CD14-positive monocyte (primary cell): Measurements from ENCODE around the gene BNC2. TPM values are rescaled to one million over a fixed set of nuclear protein-coding genes. Genes with fewer than 3 reads are reported as not detected.

Source experiments
- DNase-seq, 3 donors: peaks; one replicate each; pipeline ENCODE4 v3.0.0-alpha.2; 2011 to 2022
- H2AFZ ChIP-seq: 2 replicates; pipeline ENCODE4 v1.6.0; 2012; ENCODE audit warnings: mild to moderate bottlenecking, low read depth, low read length, inconsistent platforms; ENCODE audit not compliant: insufficient read depth, poor library complexity, severe bottlenecking
- H3K27ac ChIP-seq, 2 donors: 1 replicate in 1 of 2; 2 replicates in 1 of 2; pipeline ENCODE4 v1.5.1; 2012 to 2013; ENCODE audit warnings: low read length in 2 of 2, control low read depth in 1 of 2, inconsistent platforms in 1 of 2, low read depth in 1 of 2, mild to moderate bottlenecking in 1 of 2
- H3K27me3 ChIP-seq, 2 donors: one replicate each; pipeline versions ENCODE4 v1.6.0 to v1.6.1; 2011 to 2013; ENCODE audit warnings: low read length in 2 of 2; ENCODE audit not compliant: control insufficient read depth in 2 of 2, insufficient read depth in 2 of 2
- H3K36me3 ChIP-seq, 2 donors: replicated peaks in 1 of 2; 1 replicate in 1 of 2; 2 replicates in 1 of 2; pipeline versions ENCODE4 v1.5.1 to v1.6.1; 2012 to 2013; ENCODE audit warnings: low read length in 2 of 2, control low read depth in 1 of 2, inconsistent platforms in 1 of 2, mild to moderate bottlenecking in 1 of 2; ENCODE audit not compliant: insufficient read depth in 2 of 2, control insufficient read depth in 1 of 2
- H3K4me1 ChIP-seq, 2 donors: 1 replicate in 1 of 2; 2 replicates in 1 of 2; pipeline versions ENCODE4 v1.5.1 to v1.6.1; 2012 to 2013; ENCODE audit warnings: low read length in 2 of 2, control low read depth in 1 of 2, inconsistent platforms in 1 of 2, mild to moderate bottlenecking in 1 of 2, moderate library complexity in 1 of 2; ENCODE audit not compliant: insufficient read depth in 2 of 2, control insufficient read depth in 1 of 2
- H3K4me2 ChIP-seq: replicated peaks from 2 replicates; pipeline ENCODE3; 2012; ENCODE audit warnings: low read length, moderate library complexity, mild to moderate bottlenecking; ENCODE audit not compliant: poor library complexity, severe bottlenecking; ENCODE audit errors: extremely low read depth
- H3K4me3 ChIP-seq, 3 experiments: fragments of 200-600 bp in 1 of 3; sonication (generic) in 1 of 3; replicated peaks in 1 of 3; 1 replicate in 2 of 3; 2 replicates in 1 of 3; pipeline ENCODE4 v1.5.1; 2011 to 2013; ENCODE audit warnings: low read length in 3 of 3, mild to moderate bottlenecking in 3 of 3, control low read depth in 2 of 3, low read depth in 2 of 3, inconsistent platforms in 1 of 3, moderate library complexity in 1 of 3
- H3K79me2 ChIP-seq: 2 replicates; pipeline ENCODE4 v1.6.0; 2012; ENCODE audit warnings: mild to moderate bottlenecking, control low read depth, inconsistent platforms, low read length, moderate library complexity; ENCODE audit not compliant: insufficient read depth
- H3K9ac ChIP-seq: 2 replicates; pipeline ENCODE4 v1.6.0; 2017; ENCODE audit warnings: low read length, mild to moderate bottlenecking; ENCODE audit not compliant: insufficient read depth, poor library complexity, severe bottlenecking
- H3K9me3 ChIP-seq, 2 donors: replicated peaks in 1 of 2; 1 replicate in 1 of 2; 2 replicates in 1 of 2; pipeline versions ENCODE4 v1.5.1 to v1.6.1; 2012 to 2013; ENCODE audit warnings: low read length in 2 of 2, control low read depth in 1 of 2; ENCODE audit not compliant: control insufficient read depth in 1 of 2, insufficient read depth in 1 of 2
- H4K20me1 ChIP-seq: 2 replicates; pipeline ENCODE4 v1.6.0; 2012; ENCODE audit warnings: mild to moderate bottlenecking, low read length, control low read depth, moderate library complexity; ENCODE audit not compliant: insufficient read depth
- H3K27ac Mint-ChIP-seq, 7 donors: one replicate each; pipeline ENCODE4 v1.8.0; 2020; ENCODE audit warnings: mild to moderate bottlenecking in 7 of 7, mixed read lengths in 7 of 7, moderate library complexity in 6 of 7, inconsistent platforms in 2 of 7
- H3K27me3 Mint-ChIP-seq, 3 donors: one replicate each; pipeline ENCODE4 v1.8.0; 2021 to 2022; ENCODE audit warnings: low read depth in 3 of 3, mild to moderate bottlenecking in 3 of 3, mixed read lengths in 3 of 3, moderate library complexity in 3 of 3, inconsistent platforms in 1 of 3
- H3K36me3 Mint-ChIP-seq, 2 donors: one replicate each; pipeline ENCODE4 v1.8.0; 2020; ENCODE audit warnings: mixed read lengths in 2 of 2, inconsistent platforms in 1 of 2, mild to moderate bottlenecking in 1 of 2
- H3K4me1 Mint-ChIP-seq: one replicate; pipeline ENCODE4 v1.8.0; 2020; ENCODE audit warnings: mild to moderate bottlenecking, mixed read lengths
- H3K4me3 Mint-ChIP-seq, 2 donors: one replicate each; pipeline ENCODE4 v1.8.0; 2020; ENCODE audit warnings: mild to moderate bottlenecking in 2 of 2, mixed read lengths in 2 of 2, moderate library complexity in 1 of 2
- H3K9me3 Mint-ChIP-seq, 7 donors: one replicate each; pipeline ENCODE4 v1.8.0; 2020 to 2022; ENCODE audit warnings: mixed read lengths in 7 of 7, mild to moderate bottlenecking in 6 of 7, moderate library complexity in 6 of 7, inconsistent platforms in 2 of 7
- WGBS: methylation state at CpG from one replicate; pipeline ENCODE4 v1.1.5; 2013; ENCODE audit warnings: missing lambda C conversion rate; ENCODE audit not compliant: insufficient coverage; 5-methylcytosine and 5-hydroxymethylcytosine counted together
- intact Hi-C, 2 donors: fragments of 100-400 bp; cut with micrococcal nuclease; formaldehyde crosslinking; loops; one replicate each; pipeline versions ENCODE4 v1.15.0 to v1.15.1; 2023
- polyA plus RNA-seq, 3 donors: library from polyadenylated mRNA; depleted of rRNA in 1 of 3; unstranded in 2 of 3; stranded (reverse) in 1 of 3; fragments of 300-500 nt in 2 of 3; fragments of >200 nt in 1 of 3; fragmentation: Illumina TruSeq in 2 of 3; gene quantifications; 1 replicate in 2 of 3; 2 replicates in 1 of 3; pipeline ENCODE4 v1.2.3, GENCODE V29; 2012 to 2021
- TF ChIP-seq, protein P1 (sequence below): fragments of 200-600 bp; IDR thresholded peaks from one replicate; pipeline ENCODE4 v1.8.0; 2022; ENCODE audit warnings: antibody characterized with exemption, mild to moderate bottlenecking

Gene BNC2
- polyA plus RNA-seq, 3 donors: 0.01 TPM; not detected in 2

DNA sequence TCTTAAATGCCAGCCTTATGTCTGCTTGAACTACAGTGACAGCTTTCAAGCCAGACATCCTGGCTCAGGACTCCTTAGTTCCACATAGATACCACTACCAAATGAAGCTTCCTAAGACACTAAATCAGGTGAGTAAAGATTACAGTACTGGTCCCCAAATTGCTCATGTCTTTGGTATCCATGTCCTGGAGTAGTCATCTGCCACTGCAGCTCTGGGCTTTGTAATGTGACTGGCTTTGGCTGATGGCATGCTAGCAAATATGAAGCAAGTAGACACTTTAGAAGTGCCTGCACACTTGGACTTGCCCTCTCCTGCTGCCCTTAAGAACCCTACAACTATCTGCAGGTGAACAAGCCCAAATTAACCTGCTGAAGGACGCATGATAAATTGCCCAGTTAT, 334.9 kb downstream of the BNC2 start:
- Histone ChIP-seq H3K79me2 (no peaks in the 10 kb centered on the region), H3K4me2 (no peak overlapping the region), H3K9ac (no peak overlapping the region), H2AFZ (no peak overlapping the region), H3K4me3 (no peak overlapping the region), H3K4me1 (no peaks in the 10 kb centered on the region), H3K36me3 (no peaks in the 10 kb centered on the region), H3K27ac (no peak overlapping the region), H3K9me3 (no peaks in the 10 kb centered on the region), H4K20me1 (no peaks in the 10 kb centered on the region), H3K27me3 (no peaks in the 10 kb centered on the region)
- no peaks in the 10 kb centered on the region for H3K27me3 Mint-ChIP-seq
- intact Hi-C loops: no loop called here
- H3K36me3 Mint-ChIP-seq: no peaks in the 10 kb centered on the region
- no peak overlapping the region for H3K27ac Mint-ChIP-seq
- DNase-seq: no peak
- WGBS: 100% methylated on average over 1 of the region's 1 CpG
- peaks cover 0 to 2% (median 0%) of the 10 kb centered on the region in 7 donors for H3K9me3 Mint-ChIP-seq
- TF ChIP-seq, protein P1, sequence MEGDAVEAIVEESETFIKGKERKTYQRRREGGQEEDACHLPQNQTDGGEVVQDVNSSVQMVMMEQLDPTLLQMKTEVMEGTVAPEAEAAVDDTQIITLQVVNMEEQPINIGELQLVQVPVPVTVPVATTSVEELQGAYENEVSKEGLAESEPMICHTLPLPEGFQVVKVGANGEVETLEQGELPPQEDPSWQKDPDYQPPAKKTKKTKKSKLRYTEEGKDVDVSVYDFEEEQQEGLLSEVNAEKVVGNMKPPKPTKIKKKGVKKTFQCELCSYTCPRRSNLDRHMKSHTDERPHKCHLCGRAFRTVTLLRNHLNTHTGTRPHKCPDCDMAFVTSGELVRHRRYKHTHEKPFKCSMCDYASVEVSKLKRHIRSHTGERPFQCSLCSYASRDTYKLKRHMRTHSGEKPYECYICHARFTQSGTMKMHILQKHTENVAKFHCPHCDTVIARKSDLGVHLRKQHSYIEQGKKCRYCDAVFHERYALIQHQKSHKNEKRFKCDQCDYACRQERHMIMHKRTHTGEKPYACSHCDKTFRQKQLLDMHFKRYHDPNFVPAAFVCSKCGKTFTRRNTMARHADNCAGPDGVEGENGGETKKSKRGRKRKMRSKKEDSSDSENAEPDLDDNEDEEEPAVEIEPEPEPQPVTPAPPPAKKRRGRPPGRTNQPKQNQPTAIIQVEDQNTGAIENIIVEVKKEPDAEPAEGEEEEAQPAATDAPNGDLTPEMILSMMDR: no peak
- no peaks in the 10 kb centered on the region for H3K4me1 Mint-ChIP-seq
- no peak overlapping the region for H3K4me3 Mint-ChIP-seq

DNA sequence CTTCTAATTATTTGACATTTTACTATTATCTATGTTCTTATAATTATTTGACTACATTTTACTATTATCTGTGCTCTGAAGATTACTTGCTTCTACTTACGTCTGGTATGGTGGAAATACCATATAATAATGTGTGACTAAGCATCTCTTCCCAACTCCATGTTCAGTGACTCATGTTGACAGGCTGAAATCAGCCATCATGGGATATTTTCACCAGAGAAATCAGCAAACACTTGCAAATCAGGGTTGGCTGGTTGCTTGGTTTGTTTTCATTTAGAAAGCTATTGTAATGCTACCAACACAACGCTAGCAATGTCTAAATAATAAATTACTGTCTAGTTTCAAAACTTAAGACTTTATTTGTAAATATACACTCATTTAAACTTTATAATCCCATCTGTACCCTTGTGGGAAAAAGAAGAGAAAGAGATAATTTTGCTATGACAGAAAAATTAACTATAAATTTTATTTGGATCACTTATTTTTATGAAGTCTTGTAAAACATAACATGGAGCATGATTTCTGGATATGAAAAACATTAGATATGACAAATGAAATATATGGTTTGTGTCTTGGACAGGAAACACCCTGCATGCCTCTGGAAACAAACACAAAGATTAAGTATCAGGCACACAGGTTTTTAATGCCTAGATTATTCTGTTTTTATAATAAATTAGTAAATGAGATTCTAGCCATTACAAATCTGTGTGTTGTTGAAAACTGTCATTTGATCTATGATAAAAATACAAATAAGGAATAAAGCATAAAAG, 337.6 kb downstream of the BNC2 start:
- Histone ChIP-seq H3K4me2 (no peak overlapping the region), H3K9ac (no peak overlapping the region), H3K4me1 (no peaks in the 10 kb centered on the region), H4K20me1 (no peaks in the 10 kb centered on the region), H3K79me2 (no peaks in the 10 kb centered on the region), H3K27ac (no peak overlapping the region), H3K4me3 (no peak overlapping the region), H3K27me3 (no peaks in the 10 kb centered on the region), H3K9me3 (no peaks in the 10 kb centered on the region), H2AFZ (no peak overlapping the region), H3K36me3 (no peaks in the 10 kb centered on the region)
- intact Hi-C loops: no loop called here
- Mint-ChIP-seq H3K4me1 (no peaks in the 10 kb centered on the region), H3K36me3 (no peaks in the 10 kb centered on the region), H3K9me3 (peaks cover 0 to 2% (median 0%) of the 10 kb centered on the region in 7 donors), H3K27me3 (no peaks in the 10 kb centered on the region), H3K27ac (no peak overlapping the region), H3K4me3 (no peak overlapping the region)
- DNase-seq: no peak
- no CpG with 5 or more reads among the region's 2 CpGs for WGBS
- TF ChIP-seq, protein P1: no peak
